CD14-positive monocyte (primary cell): ENCODE measurements around the gene CNTNAP2. TPM values are rescaled to one million over a fixed set of nuclear protein-coding genes. Genes with fewer than 3 reads are reported as not detected.

Experiments
- DNase-seq, 3 donors: peaks; one replicate each; pipeline ENCODE4 v3.0.0-alpha.2; 2011 to 2022
- H2AFZ ChIP-seq: 2 replicates; pipeline ENCODE4 v1.6.0; 2012; ENCODE audit warnings: mild to moderate bottlenecking, low read depth, low read length, inconsistent platforms; ENCODE audit not compliant: insufficient read depth, poor library complexity, severe bottlenecking
- H3K27ac ChIP-seq, 2 donors: 1 replicate in 1 of 2; 2 replicates in 1 of 2; pipeline ENCODE4 v1.5.1; 2012 to 2013; ENCODE audit warnings: low read length in 2 of 2, control low read depth in 1 of 2, inconsistent platforms in 1 of 2, low read depth in 1 of 2, mild to moderate bottlenecking in 1 of 2
- H3K27me3 ChIP-seq, 2 donors: one replicate each; pipeline versions ENCODE4 v1.6.0 to v1.6.1; 2011 to 2013; ENCODE audit warnings: low read length in 2 of 2; ENCODE audit not compliant: control insufficient read depth in 2 of 2, insufficient read depth in 2 of 2
- H3K36me3 ChIP-seq, 2 donors: replicated peaks in 1 of 2; 1 replicate in 1 of 2; 2 replicates in 1 of 2; pipeline versions ENCODE4 v1.5.1 to v1.6.1; 2012 to 2013; ENCODE audit warnings: low read length in 2 of 2, control low read depth in 1 of 2, inconsistent platforms in 1 of 2, mild to moderate bottlenecking in 1 of 2; ENCODE audit not compliant: insufficient read depth in 2 of 2, control insufficient read depth in 1 of 2
- H3K4me1 ChIP-seq, 2 donors: 1 replicate in 1 of 2; 2 replicates in 1 of 2; pipeline versions ENCODE4 v1.5.1 to v1.6.1; 2012 to 2013; ENCODE audit warnings: low read length in 2 of 2, control low read depth in 1 of 2, inconsistent platforms in 1 of 2, mild to moderate bottlenecking in 1 of 2, moderate library complexity in 1 of 2; ENCODE audit not compliant: insufficient read depth in 2 of 2, control insufficient read depth in 1 of 2
- H3K4me2 ChIP-seq: replicated peaks from 2 replicates; pipeline ENCODE3; 2012; ENCODE audit warnings: low read length, moderate library complexity, mild to moderate bottlenecking; ENCODE audit not compliant: poor library complexity, severe bottlenecking; ENCODE audit errors: extremely low read depth
- H3K4me3 ChIP-seq, 3 experiments: fragments of 200-600 bp in 1 of 3; sonication (generic) in 1 of 3; replicated peaks in 1 of 3; 1 replicate in 2 of 3; 2 replicates in 1 of 3; pipeline ENCODE4 v1.5.1; 2011 to 2013; ENCODE audit warnings: low read length in 3 of 3, mild to moderate bottlenecking in 3 of 3, control low read depth in 2 of 3, low read depth in 2 of 3, inconsistent platforms in 1 of 3, moderate library complexity in 1 of 3
- H3K79me2 ChIP-seq: 2 replicates; pipeline ENCODE4 v1.6.0; 2012; ENCODE audit warnings: mild to moderate bottlenecking, control low read depth, inconsistent platforms, low read length, moderate library complexity; ENCODE audit not compliant: insufficient read depth
- H3K9ac ChIP-seq: 2 replicates; pipeline ENCODE4 v1.6.0; 2017; ENCODE audit warnings: low read length, mild to moderate bottlenecking; ENCODE audit not compliant: insufficient read depth, poor library complexity, severe bottlenecking
- H3K9me3 ChIP-seq, 2 donors: replicated peaks in 1 of 2; 1 replicate in 1 of 2; 2 replicates in 1 of 2; pipeline versions ENCODE4 v1.5.1 to v1.6.1; 2012 to 2013; ENCODE audit warnings: low read length in 2 of 2, control low read depth in 1 of 2; ENCODE audit not compliant: control insufficient read depth in 1 of 2, insufficient read depth in 1 of 2
- H4K20me1 ChIP-seq: 2 replicates; pipeline ENCODE4 v1.6.0; 2012; ENCODE audit warnings: mild to moderate bottlenecking, low read length, control low read depth, moderate library complexity; ENCODE audit not compliant: insufficient read depth
- H3K27ac Mint-ChIP-seq, 7 donors: one replicate each; pipeline ENCODE4 v1.8.0; 2020; ENCODE audit warnings: mild to moderate bottlenecking in 7 of 7, mixed read lengths in 7 of 7, moderate library complexity in 6 of 7, inconsistent platforms in 2 of 7
- H3K27me3 Mint-ChIP-seq, 3 donors: one replicate each; pipeline ENCODE4 v1.8.0; 2021 to 2022; ENCODE audit warnings: low read depth in 3 of 3, mild to moderate bottlenecking in 3 of 3, mixed read lengths in 3 of 3, moderate library complexity in 3 of 3, inconsistent platforms in 1 of 3
- H3K36me3 Mint-ChIP-seq, 2 donors: one replicate each; pipeline ENCODE4 v1.8.0; 2020; ENCODE audit warnings: mixed read lengths in 2 of 2, inconsistent platforms in 1 of 2, mild to moderate bottlenecking in 1 of 2
- H3K4me1 Mint-ChIP-seq: one replicate; pipeline ENCODE4 v1.8.0; 2020; ENCODE audit warnings: mild to moderate bottlenecking, mixed read lengths
- H3K4me3 Mint-ChIP-seq, 2 donors: one replicate each; pipeline ENCODE4 v1.8.0; 2020; ENCODE audit warnings: mild to moderate bottlenecking in 2 of 2, mixed read lengths in 2 of 2, moderate library complexity in 1 of 2
- H3K9me3 Mint-ChIP-seq, 7 donors: one replicate each; pipeline ENCODE4 v1.8.0; 2020 to 2022; ENCODE audit warnings: mixed read lengths in 7 of 7, mild to moderate bottlenecking in 6 of 7, moderate library complexity in 6 of 7, inconsistent platforms in 2 of 7
- WGBS: methylation state at CpG from one replicate; pipeline ENCODE4 v1.1.5; 2013; ENCODE audit warnings: missing lambda C conversion rate; ENCODE audit not compliant: insufficient coverage; 5-methylcytosine and 5-hydroxymethylcytosine counted together
- intact Hi-C, 2 donors: fragments of 100-400 bp; cut with micrococcal nuclease; formaldehyde crosslinking; loops; one replicate each; pipeline versions ENCODE4 v1.15.0 to v1.15.1; 2023
- polyA plus RNA-seq, 3 donors: library from polyadenylated mRNA; depleted of rRNA in 1 of 3; unstranded in 2 of 3; stranded (reverse) in 1 of 3; fragments of 300-500 nt in 2 of 3; fragments of >200 nt in 1 of 3; fragmentation: Illumina TruSeq in 2 of 3; gene quantifications; 1 replicate in 2 of 3; 2 replicates in 1 of 3; pipeline ENCODE4 v1.2.3, GENCODE V29; 2012 to 2021
- TF ChIP-seq, protein P1 (sequence below): fragments of 200-600 bp; IDR thresholded peaks from one replicate; pipeline ENCODE4 v1.8.0; 2022; ENCODE audit warnings: antibody characterized with exemption, mild to moderate bottlenecking

Gene CNTNAP2
- polyA plus RNA-seq, 3 donors = 0.01 TPM; not detected in 2

DNA sequence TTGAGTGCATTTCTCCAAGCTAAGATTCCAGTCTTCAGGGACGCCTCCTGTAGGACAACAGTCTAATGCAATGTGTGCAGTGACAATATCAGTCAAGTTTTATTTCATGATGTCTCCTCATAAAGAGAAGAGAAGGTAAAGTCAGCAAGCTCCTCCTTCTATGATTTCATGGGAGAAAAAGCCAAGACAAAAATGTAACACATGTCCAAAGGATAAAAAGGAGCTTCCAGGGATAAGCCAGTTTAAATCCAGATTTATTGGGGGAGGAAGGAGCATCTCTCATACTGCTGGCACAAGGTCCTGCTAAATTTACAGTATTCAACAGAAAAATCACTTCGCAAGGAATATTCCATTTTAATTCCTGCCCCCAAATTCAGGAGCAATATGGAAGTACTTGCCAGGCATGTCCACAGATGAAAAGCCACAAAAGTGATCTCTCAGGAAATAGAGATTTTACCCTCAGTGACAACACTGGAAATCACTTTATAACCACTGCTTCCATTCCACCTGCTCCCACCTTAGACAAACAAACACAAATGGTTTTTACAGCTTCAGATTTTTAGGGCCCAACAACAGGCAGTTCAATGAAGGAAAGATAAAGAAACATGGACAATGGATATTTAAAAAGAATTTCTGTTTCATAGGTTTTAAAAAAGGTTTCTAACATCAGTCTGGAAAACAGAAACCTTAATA lies 1796.5 kb downstream of the CNTNAP2 start:
- H3K4me3 Mint-ChIP-seq = no peak overlapping the region
- no peak for DNase-seq

DNA sequence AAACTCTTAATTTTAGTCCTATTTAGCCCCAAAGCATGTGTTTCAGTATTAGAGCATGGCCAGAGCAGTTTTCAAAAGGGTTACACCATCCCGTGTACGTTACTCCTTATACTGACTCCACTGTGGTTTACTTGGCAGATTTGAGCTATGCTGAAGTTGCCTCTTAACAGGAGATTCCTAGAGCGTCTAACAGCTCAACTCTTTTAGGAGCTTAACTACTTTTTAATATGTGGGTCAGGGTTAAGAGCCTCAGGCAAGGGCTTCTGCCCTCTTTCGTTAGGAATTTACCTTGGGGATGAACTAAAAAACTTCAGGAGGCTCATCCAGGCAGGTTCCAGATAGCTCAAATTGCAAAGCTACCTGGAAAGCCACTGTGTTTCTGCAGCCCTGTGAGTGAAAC lies 1799.2 kb downstream of the CNTNAP2 start:
- H4K20me1 ChIP-seq = no peaks in the 10 kb centered on the region
- H3K27me3 Mint-ChIP-seq = peaks cover 0 to 1% (median 0%) of the 10 kb centered on the region in 3 donors

More for the DNA sequence above, 1796.5 kb downstream of the CNTNAP2 start:
- 100% methylated on average over 1 of the region's 2 CpGs for WGBS
- H3K4me3 ChIP-seq = no peak overlapping the region
- no peak overlapping the region for H3K9ac ChIP-seq
- no peak overlapping the region for H3K27ac ChIP-seq
- no peaks in the 10 kb centered on the region for H4K20me1 ChIP-seq
- no peaks in the 10 kb centered on the region for H3K79me2 ChIP-seq
- TF ChIP-seq, protein P1, sequence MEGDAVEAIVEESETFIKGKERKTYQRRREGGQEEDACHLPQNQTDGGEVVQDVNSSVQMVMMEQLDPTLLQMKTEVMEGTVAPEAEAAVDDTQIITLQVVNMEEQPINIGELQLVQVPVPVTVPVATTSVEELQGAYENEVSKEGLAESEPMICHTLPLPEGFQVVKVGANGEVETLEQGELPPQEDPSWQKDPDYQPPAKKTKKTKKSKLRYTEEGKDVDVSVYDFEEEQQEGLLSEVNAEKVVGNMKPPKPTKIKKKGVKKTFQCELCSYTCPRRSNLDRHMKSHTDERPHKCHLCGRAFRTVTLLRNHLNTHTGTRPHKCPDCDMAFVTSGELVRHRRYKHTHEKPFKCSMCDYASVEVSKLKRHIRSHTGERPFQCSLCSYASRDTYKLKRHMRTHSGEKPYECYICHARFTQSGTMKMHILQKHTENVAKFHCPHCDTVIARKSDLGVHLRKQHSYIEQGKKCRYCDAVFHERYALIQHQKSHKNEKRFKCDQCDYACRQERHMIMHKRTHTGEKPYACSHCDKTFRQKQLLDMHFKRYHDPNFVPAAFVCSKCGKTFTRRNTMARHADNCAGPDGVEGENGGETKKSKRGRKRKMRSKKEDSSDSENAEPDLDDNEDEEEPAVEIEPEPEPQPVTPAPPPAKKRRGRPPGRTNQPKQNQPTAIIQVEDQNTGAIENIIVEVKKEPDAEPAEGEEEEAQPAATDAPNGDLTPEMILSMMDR = no peak
- no peak overlapping the region for H2AFZ ChIP-seq
- no peak overlapping the region for H3K27ac Mint-ChIP-seq
- H3K27me3 Mint-ChIP-seq = peaks cover 0 to 1% (median 0%) of the 10 kb centered on the region in 3 donors
- H3K4me2 ChIP-seq = no peak overlapping the region
- no peaks in the 10 kb centered on the region for H3K27me3 ChIP-seq
- no peaks in the 10 kb centered on the region for H3K36me3 ChIP-seq
- peaks cover 15% of the 10 kb centered on the region for H3K4me1 Mint-ChIP-seq
- intact Hi-C loops = no loop called here
- H3K36me3 Mint-ChIP-seq = no peaks in the 10 kb centered on the region
- H3K4me1 ChIP-seq = peaks cover 0 to 9% of the 10 kb centered on the region in 2 donors
- no peaks in the 10 kb centered on the region for H3K9me3 ChIP-seq
- peaks cover 0 to 4% (median 0%) of the 10 kb centered on the region in 7 donors for H3K9me3 Mint-ChIP-seq

More for the DNA sequence above, 1799.2 kb downstream of the CNTNAP2 start:
- H3K79me2 ChIP-seq = no peaks in the 10 kb centered on the region
- intact Hi-C loops = no loop called here
- H2AFZ ChIP-seq = no peak overlapping the region
- peaks cover 0 to 11% (median 2%) of the 10 kb centered on the region in 7 donors for H3K9me3 Mint-ChIP-seq
- peaks cover 0 to 6% of the 10 kb centered on the region in 2 donors for H3K9me3 ChIP-seq
- H3K4me1 Mint-ChIP-seq = peaks cover 13% of the 10 kb centered on the region
- WGBS = 100% methylated on average over 1 of the region's 4 CpGs
- no peak overlapping the region for H3K27ac ChIP-seq
- no peaks in the 10 kb centered on the region for H3K36me3 Mint-ChIP-seq
- H3K4me2 ChIP-seq = no peak overlapping the region
- no peak overlapping the region for H3K4me3 Mint-ChIP-seq
- DNase-seq = no peak
- no peak overlapping the region for H3K27ac Mint-ChIP-seq
- H3K36me3 ChIP-seq = no peaks in the 10 kb centered on the region
- TF ChIP-seq, protein P1 = no peak
- no peak overlapping the region for H3K9ac ChIP-seq
- no peaks in the 10 kb centered on the region for H3K27me3 ChIP-seq
- H3K4me1 ChIP-seq = peaks cover 0 to 9% of the 10 kb centered on the region in 2 donors
- H3K4me3 ChIP-seq = no peak overlapping the region
